NCI-H524 (cell line): Measurements from ENCODE around the gene RASSF10.
"Not testable (repeated sequence)": the region's sequence is repeated elsewhere in the genome, so short reads cannot be mapped to it uniquely, and the experiment has no call there.

Source experiments
- DNase-seq, 2 experiments: peaks; one replicate each; lab custom pipeline; 2025; lab: John Stamatoyannopoulos, UW

Gene RASSF10

GRCh38 chr11:13026722-13027121 lies 17.6 kb downstream of the RASSF10 start:
- DNase-seq = no peak

- DNase-seq = no peak
These were observed 19.2 kb downstream of the RASSF10 start for GRCh38 chr11:13028322-13028721.

- no peak for DNase-seq
These were observed 20.8 kb downstream of the RASSF10 start for GRCh38 chr11:13029872-13030271.

- DNase-seq = no peak
These were observed 21.7 kb downstream of the RASSF10 start for GRCh38 chr11:13030857-13031256.

GRCh38 chr11:13031349-13031748 lies 22.2 kb downstream of the RASSF10 start:
- DNase-seq = no peak

GRCh38 chr11:13033760-13034533 lies 24.8 kb downstream of the RASSF10 start:
- DNase-seq = peak in 1 of 2 experiments; percentile 54

GRCh38 chr11:13035711-13036110 lies 26.6 kb downstream of the RASSF10 start:
- DNase-seq = no peak

- no peak for DNase-seq
These were observed 27.1 kb downstream of the RASSF10 start for GRCh38 chr11:13036235-13036634.

- no peak for DNase-seq
These were observed 29.2 kb downstream of the RASSF10 start for GRCh38 chr11:13038366-13038765.

GRCh38 chr11:13039126-13039525 lies 30.0 kb downstream of the RASSF10 start:
- no peak for DNase-seq

GRCh38 chr11:13040969-13041561 lies 31.9 kb downstream of the RASSF10 start:
- DNase-seq = peak in 1 of 2 experiments; percentile 33

GRCh38 chr11:13042873-13043342 lies 33.8 kb downstream of the RASSF10 start:
- no peak for DNase-seq

GRCh38 chr11:13043912-13044628 lies 35.0 kb downstream of the RASSF10 start:
- DNase-seq = no peak

GRCh38 chr11:13045089-13045488 lies 36.0 kb downstream of the RASSF10 start:
- DNase-seq = not testable (repeated sequence)

- no peak for DNase-seq
These were observed 36.6 kb downstream of the RASSF10 start for GRCh38 chr11:13045734-13046133.

- no peak for DNase-seq
These were observed 37.8 kb downstream of the RASSF10 start for GRCh38 chr11:13046637-13047570.

- no peak for DNase-seq
These were observed 38.8 kb downstream of the RASSF10 start for GRCh38 chr11:13047884-13048283.

- no peak for DNase-seq
These were observed 42.1 kb downstream of the RASSF10 start for GRCh38 chr11:13051257-13051656.

- no peak for DNase-seq
These were observed 43.0 kb downstream of the RASSF10 start for GRCh38 chr11:13052130-13052571.

- no peak for DNase-seq
These were observed 44.3 kb downstream of the RASSF10 start for GRCh38 chr11:13053255-13053917.

- no peak for DNase-seq
These were observed 45.2 kb downstream of the RASSF10 start for GRCh38 chr11:13054278-13054677.
